ENCODE results near the gene SCD.

The SCD gene

DNA sequence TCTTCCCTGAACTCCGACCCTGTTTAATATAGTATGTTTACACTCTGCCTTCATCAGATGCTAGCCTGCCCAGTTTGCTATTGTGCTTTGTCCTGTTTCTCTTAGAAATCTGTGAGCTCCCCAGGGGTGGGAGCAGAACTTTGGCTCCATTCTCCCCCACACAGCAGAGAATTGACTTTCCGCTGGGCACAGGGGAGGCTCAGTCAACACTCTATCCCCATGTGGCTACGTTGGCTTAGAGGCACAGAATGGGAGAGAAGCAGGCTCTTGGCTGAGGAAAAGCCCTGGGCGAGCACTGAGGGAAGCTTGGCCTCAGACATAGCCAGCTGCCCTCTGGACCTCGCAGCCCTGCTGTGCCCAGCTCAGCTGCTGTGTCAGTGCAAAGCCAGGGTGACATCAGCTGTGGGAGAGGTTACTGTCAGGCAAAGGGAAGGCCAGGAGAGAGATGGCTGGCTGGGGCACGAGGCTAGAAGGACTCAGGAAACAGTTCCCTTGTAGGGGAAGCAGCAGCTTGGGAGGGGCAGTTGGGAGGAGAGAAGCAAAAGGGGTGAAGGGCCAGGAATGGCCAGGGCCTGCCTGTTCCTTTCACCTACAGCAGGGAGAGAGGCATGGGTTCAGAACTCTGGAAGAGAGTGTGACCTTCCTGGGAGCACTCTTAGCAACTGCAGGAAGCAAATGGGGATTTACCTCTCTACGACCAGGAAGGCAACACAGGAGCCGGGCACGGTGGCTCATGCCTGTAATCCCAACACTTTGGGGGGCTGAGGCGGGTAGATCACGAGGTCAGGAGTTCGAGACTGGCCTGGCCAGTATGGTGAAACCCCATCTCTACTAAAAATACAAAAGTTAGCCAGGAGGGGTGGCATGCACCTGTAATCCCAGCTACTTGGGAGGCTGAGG is 5.8 kb upstream of the SCD start:
- no peak for DNase-seq

DNA sequence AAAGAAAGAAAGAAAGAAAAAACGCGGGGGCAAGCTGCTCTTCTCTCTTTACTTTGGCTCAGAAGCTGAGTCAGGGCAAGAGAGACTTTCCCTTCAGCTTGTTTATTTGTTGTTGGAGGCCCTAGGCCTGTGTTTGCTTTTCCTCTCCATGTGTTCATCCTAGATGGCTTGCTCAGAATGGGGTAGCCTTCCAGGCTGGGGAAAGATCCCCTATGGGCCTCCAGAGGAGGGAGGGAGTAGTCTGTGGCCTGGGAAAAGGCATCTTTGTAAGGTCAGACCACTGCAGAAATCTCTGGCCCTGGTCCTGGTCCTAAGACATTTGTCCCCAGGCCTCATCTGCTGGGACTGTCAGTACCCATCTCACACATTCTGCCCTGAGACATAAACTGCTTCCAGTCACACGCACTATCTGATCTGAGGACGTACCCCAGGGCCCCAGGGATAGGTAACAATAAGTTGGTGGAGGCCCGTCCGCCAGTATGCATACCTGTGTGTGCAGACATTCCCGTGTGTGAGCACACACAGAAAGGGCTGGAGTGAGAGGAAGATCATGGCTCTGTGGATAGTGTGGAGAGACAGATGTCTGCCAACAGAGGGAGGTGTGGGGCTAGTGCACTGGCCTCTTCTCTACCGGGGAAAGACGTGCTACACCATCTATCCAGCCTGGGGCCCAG is 4.9 kb upstream of the SCD start:
- DNase-seq, result no peak

DNA sequence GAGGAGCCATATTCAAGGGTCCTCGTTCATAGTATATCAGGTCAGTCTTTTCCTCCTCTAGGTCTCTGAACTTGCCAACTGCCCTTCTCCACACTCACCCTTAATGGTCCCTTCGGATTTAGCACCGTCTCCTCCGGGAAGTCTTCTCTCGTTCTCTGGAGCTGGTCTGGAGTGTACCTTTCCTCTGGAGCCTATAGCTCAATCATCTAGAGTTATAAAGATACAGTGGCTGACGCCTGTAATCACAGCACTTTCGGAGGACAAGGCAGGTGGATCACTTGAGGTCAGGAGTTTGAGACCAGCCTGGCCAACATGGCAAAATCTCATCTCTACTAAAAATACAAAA is 4.4 kb upstream of the SCD start:
- DNase-seq, result no peak

DNA sequence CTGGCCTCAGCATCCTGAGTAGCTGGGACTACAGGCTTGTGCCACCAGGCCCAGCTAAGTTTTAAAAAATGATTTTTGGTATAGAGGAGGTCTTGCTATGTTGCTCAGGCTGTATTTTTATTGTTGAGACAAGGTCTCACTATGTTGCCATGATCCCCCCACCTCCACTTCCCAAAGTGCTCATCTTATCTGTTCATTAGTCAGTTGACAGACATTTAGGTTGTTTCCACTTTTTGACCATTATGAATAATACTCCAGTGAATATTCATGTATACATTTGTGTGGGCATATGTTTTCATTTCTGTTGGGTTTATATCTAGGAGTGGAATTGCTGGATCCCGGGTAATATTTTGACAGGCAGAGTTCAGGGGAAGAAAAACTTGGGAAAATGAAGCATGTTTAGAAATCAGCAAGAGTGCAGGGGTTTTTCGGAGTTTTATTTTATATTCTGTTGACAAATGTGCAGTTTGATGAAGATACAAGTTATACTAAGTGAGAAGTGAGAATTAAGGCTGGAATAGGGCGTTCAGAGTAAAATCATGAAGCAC is 2.7 kb upstream of the SCD start:
- DNase-seq, result no peak

DNA sequence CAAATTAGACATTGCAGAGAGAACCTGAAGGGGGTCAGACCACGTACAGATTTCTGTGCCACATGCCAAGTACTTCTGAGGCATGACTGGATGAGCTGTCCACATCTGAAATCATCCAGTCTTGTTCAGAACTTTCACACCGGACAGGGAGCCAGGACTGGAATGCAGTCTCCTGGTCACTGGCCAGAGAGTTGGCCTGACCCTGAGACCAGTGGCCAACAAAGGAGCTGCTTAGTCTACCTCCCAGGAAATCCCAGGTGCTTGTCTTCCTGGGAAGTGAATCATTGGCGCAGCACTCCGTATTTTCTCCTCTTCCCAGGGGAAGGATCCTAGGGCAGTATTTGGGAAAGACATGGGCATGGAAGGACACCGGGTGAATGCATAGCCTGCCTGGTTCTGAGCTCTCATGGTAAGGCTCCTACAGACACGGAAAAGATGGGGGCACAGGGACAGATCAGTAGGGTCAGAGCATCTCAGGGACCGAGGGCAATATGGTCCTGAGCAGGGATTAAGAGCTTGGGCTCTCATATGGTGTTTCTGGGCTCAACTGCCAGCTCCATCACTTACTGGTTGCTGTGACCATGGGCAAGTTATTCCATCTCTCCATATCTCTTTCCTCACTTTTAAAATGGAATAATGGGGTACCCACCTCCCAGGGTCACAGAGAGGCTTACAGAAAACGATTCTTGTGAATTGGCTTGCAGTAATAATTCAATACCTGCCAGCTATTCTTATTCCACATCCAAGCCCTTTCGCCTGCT is 1.3 kb upstream of the SCD start:
- no peak for DNase-seq

DNA sequence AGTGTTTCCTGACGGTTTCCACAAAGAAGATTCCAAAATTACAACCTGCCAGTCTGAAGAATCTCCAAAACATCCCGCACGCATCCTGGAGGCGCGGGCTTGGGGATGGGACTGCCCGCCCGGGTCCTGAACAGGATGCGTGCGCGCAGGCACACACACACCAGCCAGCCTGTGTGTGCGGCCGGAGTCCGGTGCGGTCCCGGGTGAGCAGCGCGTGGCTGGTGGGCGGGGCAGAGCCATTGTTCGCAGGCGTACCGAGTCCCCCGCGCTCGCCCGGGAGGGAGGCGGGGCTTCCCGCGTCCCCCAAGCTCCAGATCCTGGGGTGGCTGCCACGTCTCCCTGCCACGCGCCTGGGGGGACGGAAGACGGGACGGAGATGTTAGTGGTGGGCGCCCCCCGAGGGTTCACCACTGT is 675 bp upstream of the SCD start:
- DNase-seq, result no peak

DNA sequence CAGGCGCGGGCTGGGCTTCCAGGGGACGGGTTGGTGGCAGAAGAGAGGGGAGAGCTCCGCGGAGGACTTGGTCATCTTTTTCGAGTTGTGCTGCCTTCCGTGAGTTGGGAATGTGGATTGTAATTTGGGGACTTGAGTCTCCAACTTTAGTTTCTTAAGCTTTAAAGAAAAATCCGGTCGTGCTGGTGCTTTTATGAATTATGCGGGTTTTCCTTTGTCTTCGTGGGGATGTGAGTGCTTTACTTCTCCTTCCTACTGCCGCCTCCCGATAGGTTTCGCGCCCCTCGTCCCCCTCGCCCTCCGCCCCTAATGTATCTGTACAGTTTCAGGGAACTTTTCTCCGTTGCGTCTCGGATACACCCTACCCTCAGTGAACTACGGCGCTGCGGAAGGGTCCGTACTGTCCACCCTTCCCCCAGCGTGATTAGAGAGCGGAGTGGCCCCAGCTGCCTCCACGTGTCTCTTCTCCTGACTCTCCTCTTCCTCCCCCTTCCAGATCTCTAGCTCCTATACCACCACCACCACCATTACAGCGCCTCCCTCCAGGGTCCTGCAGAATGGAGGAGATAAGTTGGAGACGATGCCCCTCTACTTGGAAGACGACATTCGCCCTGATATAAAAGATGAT is 649 bp downstream of the SCD start:
- no peak for DNase-seq

DNA sequence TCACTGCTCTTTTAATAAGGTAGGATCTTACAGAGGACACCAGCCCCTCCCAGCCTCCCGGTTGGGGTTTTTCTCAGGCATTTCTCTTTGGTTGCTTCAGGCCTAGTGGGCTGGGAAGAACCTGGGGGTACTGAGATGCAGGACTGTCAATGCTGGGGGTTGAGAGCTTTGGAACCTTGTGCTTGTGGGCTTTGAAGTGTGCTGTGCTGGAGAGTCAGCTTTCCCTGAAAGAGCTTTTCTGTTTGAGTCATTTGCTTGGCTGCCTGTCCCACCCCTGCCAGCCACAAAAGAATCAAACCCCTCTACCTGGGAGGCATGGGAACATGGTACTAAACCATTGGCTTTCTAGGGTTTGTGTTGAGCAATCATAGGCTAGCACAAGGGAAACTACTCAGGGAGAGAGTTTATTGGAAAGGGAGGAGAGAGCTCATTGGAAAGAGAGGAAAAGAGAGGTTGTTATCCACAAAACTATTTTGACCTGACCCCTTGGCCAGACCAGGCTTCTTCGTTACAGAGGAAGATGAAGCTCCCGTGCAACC is 1.4 kb downstream of the SCD start:
- DNase-seq, result no peak

DNA sequence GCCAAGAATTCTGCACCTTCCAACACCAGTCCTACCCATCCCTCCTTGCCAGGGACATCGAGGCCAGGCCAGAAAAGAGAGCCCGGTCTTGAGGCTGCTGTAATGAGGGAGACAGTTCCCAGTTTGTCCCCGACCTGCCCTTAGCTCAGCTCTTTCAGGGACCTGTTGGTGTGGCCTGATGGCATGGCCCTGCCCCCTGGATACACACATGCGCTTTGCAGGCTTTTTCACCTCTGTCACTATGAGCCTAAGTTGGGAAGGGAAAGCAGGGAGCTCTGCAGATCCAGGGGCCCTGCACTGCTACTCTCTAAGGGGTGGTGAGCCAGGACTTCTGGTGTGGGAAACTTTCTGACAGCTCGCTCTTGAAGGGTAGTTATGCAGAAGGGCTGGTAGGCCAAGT is 2.1 kb downstream of the SCD start:
- no peak for DNase-seq

DNA sequence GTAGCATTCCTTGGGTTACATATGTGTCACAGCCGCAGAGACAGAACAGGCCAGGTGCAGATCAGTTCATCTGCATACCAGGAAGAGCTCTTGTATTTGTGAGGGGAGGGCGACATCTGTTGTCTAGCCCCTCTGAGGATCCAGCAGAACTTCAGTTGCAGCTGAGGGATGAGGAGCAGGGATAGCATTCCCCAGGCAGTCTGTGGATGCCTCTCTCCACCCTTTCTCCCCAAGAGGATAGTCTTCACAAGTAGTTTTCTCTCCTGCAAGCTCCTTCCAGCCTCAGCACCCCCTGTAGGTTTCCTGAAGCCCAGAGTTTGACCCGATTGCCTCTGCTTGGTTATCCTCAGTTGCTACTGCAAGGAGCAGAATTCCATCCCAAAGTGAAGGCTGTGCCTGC is 2.6 kb downstream of the SCD start:
- DNase-seq, result no peak

DNA sequence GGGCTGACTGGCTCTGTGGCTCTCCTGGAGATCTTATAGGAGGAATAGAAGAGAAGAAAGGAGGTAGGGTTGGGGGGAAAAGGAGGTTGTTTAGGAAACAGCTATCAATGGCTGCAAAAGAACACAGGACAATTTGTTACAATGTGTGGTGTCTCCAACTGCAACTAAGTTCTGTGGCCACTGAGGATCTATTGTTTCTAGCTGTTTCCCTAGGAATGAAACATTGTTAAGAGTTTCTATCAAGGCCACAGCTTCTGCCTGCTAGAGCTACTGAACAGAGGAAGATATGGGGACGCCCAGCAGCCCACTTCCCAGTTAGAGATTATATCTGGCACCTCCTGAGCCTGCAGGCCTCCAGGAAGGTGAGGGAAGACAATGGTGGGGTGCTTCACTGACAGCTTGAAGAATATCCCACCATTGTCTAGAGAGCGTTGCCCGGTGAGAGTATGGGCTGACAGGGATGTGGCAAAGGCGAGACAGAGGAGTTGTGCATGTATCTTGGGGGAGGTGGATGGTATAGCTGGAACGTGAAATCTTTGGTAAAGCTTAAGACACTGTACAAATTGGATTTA is 4.0 kb downstream of the SCD start:
- DNase-seq, result no peak

DNA sequence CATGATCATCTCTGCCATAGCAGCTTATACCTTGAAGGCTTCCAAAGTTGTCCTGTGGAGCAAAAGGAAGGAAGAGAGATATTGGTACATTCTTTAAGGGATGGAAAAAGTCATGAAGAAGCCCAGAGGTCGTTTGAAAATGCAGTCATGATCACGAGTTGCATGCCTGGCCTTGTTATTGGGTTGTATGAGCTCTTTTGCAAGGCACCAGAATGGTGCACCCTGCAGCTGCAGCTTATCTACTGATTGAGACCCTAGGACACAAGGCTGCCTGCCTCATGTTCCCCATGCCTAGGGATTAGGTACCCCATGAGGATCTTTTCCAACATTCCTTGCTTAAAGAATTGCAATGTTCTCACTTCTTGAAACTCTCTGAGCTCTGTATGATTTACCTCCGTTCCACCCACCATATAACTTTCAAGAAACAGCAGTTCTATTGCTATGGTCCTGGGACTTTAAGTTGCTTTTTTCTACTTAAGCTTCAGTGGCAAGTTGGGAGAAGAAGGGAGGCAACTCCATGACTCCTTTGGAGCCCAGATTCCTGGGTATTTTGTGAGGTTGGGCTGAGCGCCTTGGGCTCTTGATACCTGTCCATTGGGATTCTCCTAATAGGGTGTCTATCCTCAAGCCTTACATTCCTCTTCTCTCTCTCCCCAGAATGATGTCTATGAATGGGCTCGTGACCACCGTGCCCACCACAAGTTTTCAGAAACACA is 6.9 kb downstream of the SCD start:
- DNase-seq, result no peak

DNA sequence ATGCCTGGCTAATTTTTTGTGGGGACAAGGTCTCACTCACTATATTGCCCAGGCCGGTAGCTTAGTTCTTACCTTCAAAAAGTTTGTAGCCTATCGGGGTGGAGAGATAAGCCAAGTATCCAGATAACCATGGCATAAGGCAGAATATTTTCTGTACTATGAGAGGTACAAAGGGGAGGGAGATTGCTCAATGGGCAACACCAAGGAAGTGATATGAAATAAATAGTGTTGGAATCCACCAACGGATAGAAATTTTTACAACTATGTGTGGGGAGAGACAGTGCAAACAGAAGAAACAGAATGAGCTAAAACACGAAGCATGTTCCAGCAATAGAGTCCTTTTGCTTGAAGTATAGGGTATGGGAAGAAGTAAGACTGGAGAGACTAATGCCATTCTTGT is 8.1 kb downstream of the SCD start:
- no peak for DNase-seq

DNA sequence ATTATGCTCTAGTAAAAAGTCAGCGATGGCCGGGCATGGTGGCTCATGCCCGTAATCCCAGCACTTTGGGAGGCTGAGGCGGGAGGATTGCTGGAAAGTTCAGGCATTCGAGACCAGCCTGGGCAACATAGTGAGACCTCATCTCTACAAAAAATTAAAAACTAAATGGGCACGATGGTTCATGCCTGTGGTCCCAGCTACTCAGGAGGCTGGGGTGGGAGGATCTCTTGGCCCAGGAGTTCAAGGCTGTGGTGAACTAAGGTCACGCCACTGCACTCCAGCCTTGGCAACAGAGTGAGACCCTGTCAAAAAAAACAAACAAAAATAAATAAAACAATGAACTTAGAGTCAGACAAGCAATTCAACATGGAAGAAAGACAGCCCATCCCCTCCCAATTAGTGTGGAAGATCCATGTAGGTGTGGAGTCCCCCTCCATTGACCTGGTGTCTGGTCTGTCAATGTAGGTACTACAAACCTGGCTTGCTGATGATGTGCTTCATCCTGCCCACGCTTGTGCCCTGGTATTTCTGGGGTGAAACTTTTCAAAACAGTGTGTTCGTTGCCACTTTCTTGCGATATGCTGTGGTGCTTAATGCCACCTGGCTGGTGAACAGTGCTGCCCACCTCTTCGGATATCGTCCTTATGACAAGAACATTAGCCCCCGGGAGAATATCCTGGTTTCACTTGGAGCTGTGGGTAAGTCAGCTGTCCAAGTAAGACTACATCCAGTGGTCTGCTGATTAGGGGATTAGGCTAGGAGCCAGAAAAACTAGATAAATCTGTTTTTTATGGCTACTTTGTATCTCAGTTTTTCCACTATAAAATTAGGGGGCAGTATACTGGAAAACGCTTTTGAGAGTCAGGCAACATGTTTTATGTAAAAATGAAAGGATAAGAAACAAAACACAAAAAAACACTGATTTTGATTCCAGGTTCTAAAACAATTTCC is 9.3 kb downstream of the SCD start:
- DNase-seq, result no peak

DNA sequence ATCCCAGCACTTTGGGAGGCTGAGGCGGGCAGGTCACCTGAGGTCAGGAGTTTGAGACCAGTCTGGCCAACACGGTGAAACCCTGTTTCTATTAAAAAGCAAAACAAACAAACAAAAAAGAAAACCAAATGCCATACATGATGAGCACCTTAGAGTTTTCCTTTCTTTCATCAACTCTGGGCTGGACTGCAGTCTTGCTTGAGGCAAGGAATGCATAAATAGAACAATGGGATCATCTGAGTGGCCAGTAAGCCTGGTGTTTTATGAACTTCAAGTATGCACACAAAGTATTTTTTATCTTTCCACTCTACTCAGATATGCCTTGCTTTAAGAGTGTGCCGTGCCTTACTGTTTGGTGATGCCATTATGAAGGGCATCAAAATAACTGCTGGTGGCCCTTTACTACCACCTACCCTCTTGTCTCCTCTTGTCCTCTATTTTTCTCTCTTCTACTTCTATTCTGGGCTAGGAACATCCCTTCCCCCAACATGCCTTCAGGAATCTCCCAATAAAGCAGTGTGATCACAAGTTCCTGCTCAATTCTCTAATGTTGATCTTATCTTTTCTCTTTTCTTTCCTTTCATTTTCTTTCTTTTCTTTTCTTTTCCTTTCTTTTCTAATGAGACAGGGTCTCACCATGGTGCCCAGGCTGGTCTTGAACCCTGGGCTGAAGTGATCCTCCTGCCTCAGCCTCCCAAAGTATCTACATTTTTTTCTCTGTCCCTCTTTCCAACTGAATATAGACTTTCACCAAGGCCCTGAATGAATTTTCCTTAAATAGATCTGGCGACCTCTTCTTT is 10.2 kb downstream of the SCD start:
- DNase-seq, result no peak

DNA sequence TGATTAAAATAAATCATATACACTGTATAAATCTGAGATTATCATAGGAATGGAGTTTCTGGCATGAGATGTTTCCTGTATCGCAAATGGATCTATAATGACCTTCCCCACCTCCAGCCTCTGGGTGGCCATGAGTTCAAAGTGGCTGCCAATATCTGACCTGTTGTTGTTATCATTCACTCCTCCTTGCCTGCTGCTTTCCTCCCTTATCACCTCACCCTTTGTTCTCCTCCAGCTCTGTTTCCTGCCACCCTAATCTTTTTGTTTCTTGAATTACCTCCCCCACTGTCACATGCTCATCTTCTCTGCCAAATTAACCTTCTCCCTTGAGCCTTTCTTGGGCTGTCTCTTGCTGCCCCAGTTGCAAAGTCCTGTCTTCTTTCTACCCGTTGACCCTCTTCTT is 12.0 kb downstream of the SCD start:
- DNase-seq, result no peak

DNA sequence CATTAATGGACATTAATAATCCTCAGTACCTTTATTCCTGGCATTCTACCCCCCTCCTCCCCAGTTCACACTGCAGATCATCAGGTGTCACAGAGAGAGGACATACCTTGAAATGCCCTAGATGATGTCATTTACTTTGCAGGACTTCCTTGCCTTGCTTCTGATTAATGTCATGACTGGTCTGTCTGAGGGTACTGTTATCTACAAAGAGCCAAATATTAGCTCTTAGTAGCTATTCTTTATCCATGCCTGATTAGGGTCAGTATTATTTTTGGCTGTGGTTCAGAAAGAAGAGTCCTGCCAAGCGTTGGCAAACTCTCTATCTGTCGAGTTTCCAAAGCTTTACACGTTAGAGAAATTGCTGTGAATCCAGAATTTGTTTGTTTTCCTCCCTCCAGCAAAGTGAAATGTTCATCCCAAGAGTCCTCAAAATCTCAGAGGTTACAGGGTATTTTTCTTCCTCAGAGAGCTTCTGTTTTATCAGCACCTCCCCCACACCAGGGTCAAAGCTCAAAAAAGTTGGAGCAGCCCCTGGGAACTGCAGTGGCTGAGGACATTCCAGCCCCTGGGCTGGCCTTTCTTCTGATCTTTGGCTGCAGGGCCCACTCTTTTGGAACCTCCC is 12.6 kb downstream of the SCD start:
- no peak for DNase-seq

DNA sequence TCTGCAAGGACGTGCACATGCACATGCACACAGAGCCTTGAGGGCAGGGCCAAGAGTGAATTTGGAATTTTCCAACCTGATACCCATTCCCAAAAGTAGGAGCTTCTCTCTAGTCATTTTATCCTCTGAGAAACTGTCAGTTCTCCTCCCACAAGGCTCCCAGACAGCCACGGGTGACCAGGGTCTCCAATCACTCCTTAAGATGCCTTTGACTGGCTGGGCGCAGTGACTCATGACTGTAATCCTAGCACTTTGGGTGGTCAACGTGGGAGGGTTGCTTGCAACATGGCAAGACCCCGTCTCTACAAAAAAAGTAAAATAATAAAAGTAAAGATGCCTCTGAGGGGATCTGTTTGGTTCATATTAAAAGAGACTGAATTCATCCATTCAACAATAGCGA is 13.2 kb downstream of the SCD start:
- no peak for DNase-seq

Measured in NCI-H2029 (cell line).